ENCODE measurements around the gene HIP1.
"Not testable (repeated sequence)": the region's sequence is repeated elsewhere in the genome, so short reads cannot be mapped to it uniquely, and the experiment has no call there.

Gene HIP1

DNA sequence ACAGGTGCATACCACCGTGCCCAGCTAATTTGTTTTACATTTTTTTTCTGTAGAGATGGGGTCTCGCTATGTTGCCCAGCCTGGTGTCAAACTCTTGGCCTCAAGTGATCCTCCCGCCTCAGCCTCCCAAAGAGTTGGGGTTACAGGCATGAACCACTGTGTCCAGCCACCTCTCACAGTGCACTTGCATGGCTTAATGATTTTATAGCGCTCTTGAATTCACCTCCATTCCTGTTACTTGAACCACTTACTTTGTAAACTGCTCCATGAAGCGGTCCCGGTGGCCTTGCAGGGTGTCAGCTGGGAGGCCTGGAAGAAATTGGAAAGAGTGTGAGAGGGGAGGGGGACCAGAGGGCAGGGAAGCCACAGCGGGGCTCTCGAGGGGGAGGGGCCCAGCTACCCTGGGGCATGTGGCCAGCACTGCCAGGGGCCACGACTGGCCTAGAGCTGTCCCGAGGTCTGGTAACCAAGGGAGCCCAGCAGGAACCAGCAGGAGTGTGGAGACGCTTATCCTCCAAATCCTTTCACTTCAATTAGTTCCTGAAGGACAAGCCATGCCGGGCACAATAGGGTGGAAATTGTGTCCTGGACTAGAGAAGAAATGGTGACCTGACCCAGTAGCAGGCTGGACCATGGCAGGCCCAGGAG lies 170.7 kb downstream of the HIP1 start:
- DNase-seq = no peak

GRCh38 chr7:75565132-75565837 lies 173.5 kb downstream of the HIP1 start:
- DNase-seq = no peak

- no peak for DNase-seq
These were observed 175.6 kb downstream of the HIP1 start for GRCh38 chr7:75563171-75563570.

DNA sequence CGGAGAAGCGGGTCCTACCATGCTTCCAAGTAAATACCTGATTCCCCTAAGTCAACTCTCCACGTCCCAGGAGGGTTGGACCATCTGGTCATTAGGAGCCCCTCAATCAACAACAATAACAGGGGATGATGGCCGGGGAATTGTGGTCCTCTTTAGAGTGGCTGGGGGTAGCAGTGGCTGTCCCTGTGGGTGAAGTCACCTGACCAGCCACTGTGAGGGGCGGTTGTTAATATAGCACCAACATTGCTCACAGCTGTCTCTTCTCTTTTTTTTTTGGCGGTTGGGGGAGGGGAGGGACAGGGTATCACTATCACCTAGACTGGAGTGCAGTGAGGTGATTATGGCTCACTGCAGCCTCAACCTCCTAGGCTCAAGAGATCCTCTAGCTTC lies 178.8 kb downstream of the HIP1 start:
- DNase-seq = no peak

DNA sequence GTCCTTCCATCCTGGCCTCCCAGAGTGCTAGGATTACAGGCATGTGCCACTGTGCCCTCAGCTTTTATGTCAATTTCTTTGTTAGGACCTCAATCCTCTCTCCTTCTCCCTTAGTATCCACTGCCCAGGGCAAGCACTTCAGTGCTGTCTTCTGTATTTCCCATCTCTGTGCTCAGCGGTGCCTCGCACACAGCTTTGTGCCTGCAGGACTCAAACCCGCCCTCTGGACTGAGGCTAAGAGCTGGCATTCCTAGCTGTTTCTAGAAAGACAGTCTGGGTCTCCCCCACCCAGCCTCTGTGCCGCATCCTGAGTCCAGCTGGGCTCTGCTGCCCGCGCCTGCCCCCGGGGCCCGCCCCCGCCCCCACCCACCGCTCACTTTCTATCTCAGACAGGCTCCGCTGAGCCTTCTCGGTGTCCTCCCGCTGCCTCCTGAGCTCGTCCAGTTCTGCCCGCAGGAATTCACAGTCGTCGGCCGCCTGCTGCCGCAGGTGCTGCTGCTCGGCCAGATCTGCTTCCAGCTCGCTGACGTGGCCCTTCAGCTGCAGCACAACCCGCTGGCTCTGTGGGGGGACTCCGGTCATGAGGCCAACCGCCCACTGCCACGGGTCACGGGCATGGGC lies 179.3 kb downstream of the HIP1 start:
- DNase-seq = no peak

DNA sequence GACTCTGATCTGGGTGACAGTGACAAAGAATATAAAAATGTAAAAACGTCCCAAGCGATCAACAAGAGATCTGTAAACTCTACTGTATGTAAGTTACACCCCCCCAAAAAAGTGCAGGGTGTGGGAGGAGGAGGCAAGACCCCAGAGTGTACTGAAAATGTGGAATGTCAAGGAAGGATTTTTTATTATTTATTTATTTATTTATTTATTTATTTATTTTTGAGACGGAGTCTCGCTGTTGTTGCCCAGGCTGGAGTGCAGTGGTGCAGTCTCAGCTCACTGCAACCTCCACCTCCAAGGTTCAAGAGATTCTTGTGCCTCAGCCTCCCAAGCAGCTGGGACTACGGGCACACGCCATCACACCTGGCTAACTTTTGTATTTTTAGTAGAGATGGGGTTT lies 181.9 kb downstream of the HIP1 start:
- not testable (repeated sequence) for DNase-seq

DNA sequence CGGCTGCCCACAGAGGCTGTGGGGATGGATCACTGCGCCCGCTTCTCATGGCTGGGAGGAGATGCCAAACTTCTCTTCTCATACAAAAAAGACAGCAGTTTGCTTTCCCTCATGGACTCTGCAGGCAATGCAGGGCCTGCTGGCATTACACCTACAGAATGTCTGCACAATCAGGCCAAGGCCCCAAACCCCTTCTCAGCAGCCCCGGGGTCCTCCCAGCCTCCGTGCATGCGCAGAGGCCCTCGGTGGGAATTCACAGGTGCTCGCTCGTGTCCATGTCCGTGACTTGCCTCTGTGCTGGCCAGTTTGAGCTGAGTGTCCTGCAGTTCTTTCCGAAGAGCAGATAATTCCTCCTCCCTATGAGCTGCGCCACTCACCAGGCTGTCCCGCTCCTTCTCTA lies 183.0 kb downstream of the HIP1 start:
- no peak for DNase-seq

DNA sequence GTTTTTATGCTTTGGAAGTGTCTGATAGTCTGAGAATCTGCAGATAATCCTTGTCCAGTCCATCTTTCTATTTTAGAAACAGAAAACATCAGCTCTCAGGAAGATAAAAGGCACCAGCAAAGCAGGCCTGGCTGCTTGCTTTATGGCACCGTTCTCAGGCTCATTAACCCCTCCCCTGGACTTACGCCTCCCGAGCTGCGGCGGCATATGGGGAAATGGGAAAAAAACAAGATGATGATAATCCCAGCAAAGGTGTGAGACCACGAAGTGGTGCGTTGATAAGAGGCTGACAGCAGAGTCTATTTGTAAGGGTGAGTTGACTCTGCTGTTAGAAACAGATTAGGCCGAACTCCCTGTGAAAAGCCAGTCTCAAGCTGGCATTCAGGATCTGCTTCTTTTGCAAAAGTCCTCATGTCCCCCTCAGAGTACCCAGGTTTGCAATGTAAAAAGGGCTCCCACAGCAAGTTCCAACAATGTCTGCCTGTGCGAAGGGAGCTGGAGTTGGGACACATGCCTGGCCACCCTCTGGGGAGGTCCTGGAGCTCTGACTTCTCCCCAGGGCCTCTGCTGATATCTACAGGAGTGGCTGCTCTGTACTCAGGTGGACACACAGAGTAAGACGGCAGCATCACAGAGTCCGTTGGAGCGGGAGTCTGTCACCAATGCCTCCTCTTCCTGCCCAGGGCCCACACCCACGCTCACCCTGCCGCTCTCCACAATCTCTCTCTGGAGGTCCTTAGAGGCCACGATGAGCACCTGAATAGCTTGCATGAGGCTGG lies 192.3 kb downstream of the HIP1 start:
- DNase-seq = no peak

DNA sequence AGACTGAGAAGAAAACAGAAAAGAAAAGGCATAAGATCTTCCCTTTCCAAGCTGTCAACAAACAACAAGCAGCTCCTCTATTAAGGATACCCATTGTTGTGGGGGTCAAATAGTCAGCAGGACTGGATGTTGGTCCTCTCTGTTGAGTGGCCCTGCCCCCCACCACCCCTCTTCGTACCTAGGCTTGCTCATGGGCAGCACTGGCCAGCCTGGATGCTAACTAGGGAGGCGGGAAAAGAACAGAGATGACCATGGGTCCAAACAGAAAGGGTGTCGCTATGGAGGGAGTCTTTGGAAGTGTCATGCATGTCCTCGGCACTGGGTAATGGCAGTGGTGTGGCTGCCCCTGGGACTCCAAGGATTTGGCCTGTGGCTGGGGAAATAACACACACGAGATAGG lies 201.0 kb downstream of the HIP1 start:
- DNase-seq = no peak

DNA sequence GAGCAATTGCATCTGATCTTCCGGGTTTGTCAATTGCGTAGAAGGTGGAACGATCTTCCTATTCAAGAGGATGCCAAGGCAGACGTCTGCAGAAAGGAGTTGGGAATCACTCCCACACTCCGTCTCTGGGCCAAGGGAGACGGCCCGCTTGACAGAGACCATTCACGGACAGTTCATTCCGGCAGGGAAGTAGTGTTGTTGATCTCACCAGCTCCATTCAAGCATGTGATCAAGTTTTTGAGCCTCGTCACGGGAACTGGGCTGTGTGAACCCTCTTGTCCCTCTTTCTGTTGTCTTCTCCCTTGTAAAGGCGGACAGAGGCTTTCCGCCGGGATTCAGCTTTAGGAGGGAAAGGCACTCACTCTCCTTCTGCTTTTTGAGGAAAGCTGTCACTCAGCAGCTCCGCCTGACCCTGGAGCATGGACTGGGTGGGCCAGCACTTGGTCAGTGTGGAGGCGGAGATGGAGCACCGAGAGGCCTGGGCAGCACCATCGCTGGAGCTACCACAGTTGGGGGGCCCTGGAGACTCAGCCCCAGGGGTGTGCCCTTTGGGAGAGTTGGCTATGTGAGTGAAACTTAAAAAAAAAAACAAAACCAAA lies 201.7 kb downstream of the HIP1 start:
- no peak for DNase-seq

DNA sequence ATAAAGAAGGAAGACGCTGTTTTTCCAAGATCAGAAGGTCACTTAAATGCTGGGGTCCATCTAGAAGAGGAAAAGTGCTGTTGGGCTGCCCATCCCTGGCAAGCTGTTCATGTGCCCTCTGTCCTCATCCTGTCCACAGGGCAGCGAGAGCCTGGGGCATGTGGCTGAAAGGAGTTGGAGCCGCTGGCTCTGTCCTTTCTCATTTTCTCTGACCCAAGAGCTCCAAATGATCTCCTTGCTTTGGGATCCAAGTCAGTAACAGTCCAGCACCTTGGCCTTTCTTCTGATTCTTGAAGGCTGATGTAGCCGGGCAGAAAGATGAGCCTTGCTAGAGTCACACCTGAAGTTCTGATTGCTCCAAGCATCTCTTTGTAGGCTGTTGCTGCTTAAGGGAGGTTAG lies 202.2 kb downstream of the HIP1 start:
- DNase-seq = no peak

DNA sequence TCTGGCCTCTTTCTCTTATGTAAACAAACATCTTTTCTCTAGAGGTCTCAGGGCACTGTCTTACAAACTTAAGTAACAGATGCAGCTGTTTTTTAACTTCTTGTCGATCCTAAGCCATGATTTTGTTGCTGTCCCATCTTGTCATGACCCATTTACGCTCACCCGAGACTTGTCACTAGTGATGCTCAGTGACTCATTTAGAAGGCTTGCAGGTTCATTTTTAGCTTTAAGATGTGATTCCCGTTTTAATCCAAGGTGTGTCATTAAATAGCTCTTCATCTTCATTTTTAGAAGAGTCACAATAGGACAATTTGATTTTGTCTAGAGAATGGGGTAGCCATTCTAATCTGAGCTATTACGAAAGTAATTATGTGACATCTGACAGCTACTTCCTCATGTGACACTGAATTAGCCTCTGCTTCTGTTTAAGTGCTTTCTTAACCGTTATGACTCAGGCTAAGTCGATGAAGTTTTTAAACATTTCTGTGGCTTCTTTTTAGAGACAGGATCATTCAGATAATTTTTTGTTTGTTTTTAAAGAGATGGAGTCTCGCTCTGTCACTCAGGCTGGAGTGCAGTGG lies 203.9 kb downstream of the HIP1 start:
- DNase-seq = no peak

DNA sequence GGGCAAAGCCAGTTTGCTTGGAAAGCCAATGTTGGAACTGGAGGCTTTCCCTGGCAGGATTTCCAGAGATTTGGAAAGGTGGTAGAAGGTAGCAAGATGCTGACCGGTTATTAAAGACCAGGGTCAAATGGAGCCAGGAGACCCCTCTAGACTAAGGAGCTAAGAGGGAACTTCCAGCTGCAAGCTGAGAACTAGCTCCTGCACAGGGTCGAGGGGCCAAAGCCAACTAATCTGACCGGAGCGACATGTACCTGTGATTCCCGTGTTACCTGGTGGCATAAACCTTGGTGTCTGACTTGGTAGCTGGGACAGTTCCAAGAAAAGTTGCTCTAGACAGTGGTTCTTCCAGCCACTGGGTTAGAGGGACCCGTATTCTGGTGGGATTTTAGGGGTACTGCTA lies 204.8 kb downstream of the HIP1 start:
- no peak for DNase-seq

- no peak for DNase-seq
These were observed 206.1 kb downstream of the HIP1 start for GRCh38 chr7:75532639-75533038.

GRCh38 chr7:75531359-75531821 lies 207.4 kb downstream of the HIP1 start:
- DNase-seq = no peak

DNA sequence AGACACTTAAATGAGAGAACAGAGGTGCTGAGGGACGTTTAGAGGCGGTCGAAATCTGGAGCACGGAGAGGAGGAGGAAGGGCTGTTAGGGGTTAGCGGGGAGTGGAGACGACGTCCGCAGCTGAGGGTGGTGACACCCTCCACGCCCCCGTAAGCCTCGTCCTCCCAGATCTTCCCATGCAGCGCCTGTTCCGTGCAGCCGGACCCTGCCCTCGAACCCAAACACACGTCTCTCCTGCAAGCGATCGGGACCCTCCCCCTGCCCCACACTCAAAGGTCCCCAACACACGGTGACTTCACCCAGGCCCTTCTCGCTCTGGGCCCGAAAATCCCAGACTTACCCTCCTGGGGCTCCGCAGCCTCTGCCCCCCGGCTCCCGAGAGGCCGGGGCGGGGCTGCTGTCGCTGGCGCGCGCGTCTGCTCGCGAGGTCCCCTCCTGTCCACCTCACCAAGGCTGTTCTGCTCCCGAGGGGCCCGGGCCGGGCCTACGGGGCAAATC lies 211.5 kb downstream of the HIP1 start:
- DNase-seq = not testable (repeated sequence)

GRCh38 chr7:75521727-75522126 lies 217.0 kb downstream of the HIP1 start:
- DNase-seq = not testable (repeated sequence)

DNA sequence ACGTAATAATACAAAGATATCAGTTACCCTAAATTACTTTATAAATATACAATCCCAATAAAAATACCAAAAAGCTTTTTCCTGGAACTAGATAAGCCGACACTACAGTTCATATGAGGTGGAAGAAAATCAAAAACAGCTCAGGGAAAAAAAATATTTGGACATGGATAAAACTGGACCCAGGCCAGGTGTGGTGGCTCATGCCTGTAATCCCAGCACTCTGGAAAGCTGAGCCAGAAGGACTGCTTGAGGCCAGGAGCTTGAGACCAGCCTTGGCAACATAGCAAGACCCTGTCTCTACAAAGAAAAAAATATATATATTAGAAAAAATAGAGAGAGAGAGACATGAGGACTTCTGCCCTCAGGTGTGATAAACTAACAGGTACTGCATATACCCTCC lies 219.9 kb downstream of the HIP1 start:
- DNase-seq = not testable (repeated sequence)

- not testable (repeated sequence) for DNase-seq
These were observed 229.7 kb downstream of the HIP1 start for GRCh38 chr7:75509033-75509432.

DNA sequence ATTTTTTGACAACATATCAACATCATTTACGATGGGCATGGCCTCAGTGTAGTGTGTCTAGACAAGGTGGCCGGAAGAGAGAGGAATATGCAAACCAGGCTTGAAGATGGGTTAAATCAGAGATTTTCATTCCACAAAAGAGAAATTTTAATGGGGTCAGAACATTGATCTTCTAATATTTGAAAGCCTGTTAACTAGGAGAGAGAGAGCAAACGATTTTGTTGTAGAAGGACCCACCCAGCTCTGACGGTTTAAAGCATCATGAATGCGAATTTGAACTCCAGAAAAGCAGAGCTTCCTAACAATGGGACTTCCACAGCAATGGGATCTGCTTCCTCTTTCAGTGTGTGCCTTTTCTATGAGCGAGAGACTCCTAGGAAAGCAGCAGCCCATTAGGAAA lies 246.7 kb downstream of the HIP1 start, which contains the start of gene SPDYE5:
Gene SPDYE5, plus strand, starts transcription at position 301 of the 400 bp plus-strand sequence. CDS start 1,728 bp downstream, outside the sequence.
- DNase-seq = not testable (repeated sequence)

DNA sequence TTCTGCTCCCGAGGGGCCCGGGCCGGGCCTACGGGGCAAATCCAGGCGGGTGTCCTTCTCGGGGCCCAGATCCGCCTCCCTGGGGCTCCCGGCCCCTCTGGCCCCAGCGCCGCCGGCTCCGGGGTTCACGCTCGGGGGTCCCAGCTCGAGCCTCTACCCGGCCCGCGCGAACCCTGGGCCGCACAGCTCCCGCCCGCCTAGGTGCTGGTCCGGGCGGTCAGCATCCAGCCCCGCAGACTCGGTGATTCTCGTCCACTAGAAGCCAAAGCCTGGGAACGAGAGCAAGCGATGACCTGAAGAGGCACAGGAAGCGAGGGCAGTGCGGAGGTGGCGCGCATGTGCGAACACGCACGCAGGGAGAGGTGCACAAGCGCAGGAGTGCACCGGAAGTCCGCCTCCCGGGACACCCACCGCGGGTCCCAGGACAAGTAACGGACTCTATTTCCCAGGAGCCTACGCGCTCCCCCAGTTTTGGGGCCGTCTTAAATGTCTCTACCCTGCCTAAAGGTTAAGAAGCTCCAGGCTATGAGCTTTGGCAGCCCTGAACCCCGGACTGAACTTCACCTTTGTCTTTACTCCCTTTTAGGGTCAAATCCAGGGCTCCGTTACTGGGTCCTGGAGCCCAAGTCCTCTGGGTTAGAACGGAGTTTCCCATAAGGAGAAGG lies 252.6 kb downstream of the HIP1 start, which contains the start of gene POM121C:
Gene POM121C, minus strand, starts transcription at position 321 of the 665 bp plus-strand sequence. CDS start 44,803 bp downstream, outside the sequence.
- peak; percentile 81 for DNase-seq
